ENCODE results near the gene BCAP29. TPM values are rescaled to one million over a fixed set of nuclear protein-coding genes. Genes with fewer than 3 reads are reported as not detected.

Gene BCAP29
- polyA plus RNA-seq, 1 of the 3 experiments (the other 2 are of a cell fraction) = 29.2 TPM

GRCh38 chr7:107584716-107585115 is 4.7 kb downstream of the BCAP29 start:
- Histone ChIP-seq H3K9ac (no peak overlapping the region), H3K9me3 (no peaks in the 10 kb centered on the region), H3F3A (replicated peaks; ENCODE audit: insufficient read depth) (no peaks in the 10 kb centered on the region), H3K4me3 (ENCODE audit: low read depth in 2 of 2, low read length in 1 of 2) (no peak overlapping the region), H3K4me1 (ENCODE audit: control insufficient read depth in 1 of 2, insufficient read depth in 2 of 2, low read depth in 1 of 2, low read length in 1 of 2) (peaks cover 12 to 21% of the 10 kb centered on the region in 2 experiments; a peak in 1 of 4 replicates), H3K4me2 (no peak overlapping the region), H2AFZ (ENCODE audit: low read depth) (no peak overlapping the region), H3K79me2 (ENCODE audit: insufficient read depth) (peaks cover 89% of the 10 kb centered on the region), H3K27me3 (ENCODE audit: insufficient read depth) (no peaks in the 10 kb centered on the region), H4K20me1 (ENCODE audit: insufficient read depth) (no peaks in the 10 kb centered on the region), H3K27ac (ENCODE audit: low read depth in 2 of 2, low read length in 1 of 2) (no peak overlapping the region), H3K36me3 (replicated peaks in 1 of 2; ENCODE audit: control insufficient read depth in 1 of 2, insufficient read depth in 2 of 2, low read length in 1 of 2) (peaks cover 42 to 62% of the 10 kb centered on the region in 2 experiments), H3K9me2 (no peaks in the 10 kb centered on the region)
- CTCF ChIA-PET = interaction anchor here (1.0 to 2.0 kb wide), 2 partner anchors 15 to 159 kb away, joined by 4 to 6 read pairs; partner anchors contain the start of gene CBLL1
- DNase-seq = no peak
- POLR2A ChIA-PET = interaction anchor here (0.6 to 1.1 kb wide), 2 partner anchors 10 to 126 kb away, joined by 3 to 4 read pairs; no protein-coding TSS in a partner anchor
- TF ChIP-seq FOSL2 (IDR thresholded peaks at IDR 0.05; ENCODE audit: borderline replicate concordance, low read depth) = no peak
- no peak for TF ChIP-seq TCF12 (IDR thresholded peaks at IDR 0.05)
- TF ChIP-seq CHD2 (IDR thresholded peaks at IDR 0.05; ENCODE audit: low read length, partially characterized antibody) = no peak
- no peak for TF ChIP-seq NFIC (IDR thresholded peaks at IDR 0.05; ENCODE audit: borderline replicate concordance)
- TF ChIP-seq FOXM1 (IDR thresholded peaks at IDR 0.05; ENCODE audit: low read depth) = no peak
- TF ChIP-seq MXI1 (IDR thresholded peaks at IDR 0.05; ENCODE audit: low read depth, low read length) = no peak
- no peak for TF ChIP-seq SIN3A (IDR thresholded peaks at IDR 0.05; ENCODE audit: borderline replicate concordance, low read depth, low read length)
- TF ChIP-seq EP300 (IDR thresholded peaks at IDR 0.05; ENCODE audit: borderline replicate concordance in 1 of 2, low read depth in 1 of 2, low read length in 1 of 2) = no peak
- TF ChIP-seq MAX (IDR thresholded peaks at IDR 0.05; ENCODE audit: low read depth) = no peak
- WGBS (ENCODE audit: low lambda C conversion rate) = 91% methylated on average over 2 of the region's 2 CpGs

GRCh38 chr7:107588529-107589130 is 8.6 kb downstream of the BCAP29 start:
- Histone ChIP-seq H3F3A (replicated peaks; ENCODE audit: insufficient read depth) (peaks cover 21% of the 10 kb centered on the region), H3K9me2 (no peaks in the 10 kb centered on the region), H3K4me1 (ENCODE audit: control insufficient read depth in 1 of 2, insufficient read depth in 2 of 2, low read depth in 1 of 2, low read length in 1 of 2) (peaks cover 0 to 7% of the 10 kb centered on the region in 2 experiments; a peak in 1 of 4 replicates), H3K4me2 (no peak overlapping the region), H3K79me2 (ENCODE audit: insufficient read depth) (peaks cover 63% of the 10 kb centered on the region), H3K27ac (ENCODE audit: low read depth in 2 of 2, low read length in 1 of 2) (no peak overlapping the region), H3K9me3 (no peaks in the 10 kb centered on the region), H3K27me3 (ENCODE audit: insufficient read depth) (no peaks in the 10 kb centered on the region), H2AFZ (ENCODE audit: low read depth) (no peak overlapping the region), H4K20me1 (ENCODE audit: insufficient read depth) (no peaks in the 10 kb centered on the region), H3K36me3 (replicated peaks in 1 of 2; ENCODE audit: control insufficient read depth in 1 of 2, insufficient read depth in 2 of 2, low read length in 1 of 2) (peaks cover 34 to 66% of the 10 kb centered on the region in 2 experiments), H3K4me3 (ENCODE audit: low read depth in 2 of 2, low read length in 1 of 2) (no peak overlapping the region), H3K9ac (no peak overlapping the region)
- ChIA-PET POLR2A (no interaction called here), CTCF (interaction anchor here (0.8 kb wide), 1 partner anchor 439 kb away, joined by 3 read pairs; no protein-coding TSS in a partner anchor)
- 96% methylated on average over 5 of the region's 5 CpGs for WGBS (ENCODE audit: low lambda C conversion rate)
- no peak for DNase-seq
- no peak for TF ChIP-seq GABPA (IDR thresholded peaks at IDR 0.05; ENCODE audit: low read depth)
- TF ChIP-seq RCOR1 (IDR thresholded peaks at IDR 0.05; ENCODE audit: low read length) = no peak
- no peak for TF ChIP-seq TEAD4 (IDR thresholded peaks at IDR 0.05; ENCODE audit: borderline replicate concordance, insufficient read depth)
- TF ChIP-seq ELF1 (IDR thresholded peaks at IDR 0.05) = no peak
- TF ChIP-seq MEF2A (IDR thresholded peaks at IDR 0.05; ENCODE audit: borderline replicate concordance, low read depth) = no peak
